ENCODE data around the gene SFMBT1.
"Not testable (repeated sequence)": the region's sequence is repeated elsewhere in the genome, so short reads cannot be mapped to it uniquely, and the experiment has no call there.

SFMBT1 gene

GRCh38 chr3:53038679-53039375 is 7.0 kb downstream of the SFMBT1 start:
- no peaks in the 10 kb centered on the region for H3K27me3 ChIP-seq (ENCODE audit: low read length)
- H3K9me2 ChIP-seq (replicated peaks; ENCODE audit: insufficient read depth, low read length) = no peaks in the 10 kb centered on the region
- no peak overlapping the region for H3K4me3 ChIP-seq (ENCODE audit: insufficient read depth, low read length, poor library complexity, severe bottlenecking)
- H3K36me3 ChIP-seq (ENCODE audit: low read length) = no peaks in the 10 kb centered on the region
- peaks cover 29% of the 10 kb centered on the region; the same call in 1 of the 2 replicates for H4K20me1 ChIP-seq (ENCODE audit: low read depth, low read length)
- TF ChIP-seq CTCF (IDR thresholded peaks at IDR 0.05; ENCODE audit: insufficient read depth, low read length, poor library complexity, severe bottlenecking) = no peak
- TF ChIP-seq EZH2phosphoT487 (conservative IDR thresholded peaks at IDR 0.05; ENCODE audit: low read length) = no peak
- peaks cover 86% of the 10 kb centered on the region for H3K79me2 ChIP-seq (ENCODE audit: insufficient read depth, low read length)
- H3F3A ChIP-seq (ENCODE audit: insufficient read depth) = peaks cover 9% of the 10 kb centered on the region; the same call in 1 of the 2 replicates
- no peak overlapping the region for H3K27ac ChIP-seq (ENCODE audit: low read depth, low read length)
- H3K4me2 ChIP-seq (ENCODE audit: low read depth, low read length, poor library complexity, severe bottlenecking) = no peak overlapping the region
- no peak overlapping the region for H3K9ac ChIP-seq (ENCODE audit: low read length)
- H3K9me3 ChIP-seq (ENCODE audit: insufficient read depth, low read length) = no peaks in the 10 kb centered on the region
- no peak overlapping the region for H2AFZ ChIP-seq (ENCODE audit: low read depth, low read length, severe bottlenecking)

GRCh38 chr3:53035825-53036619 is 9.9 kb downstream of the SFMBT1 start:
- H3K9me2 ChIP-seq (replicated peaks; ENCODE audit: insufficient read depth, low read length) = no peaks in the 10 kb centered on the region
- TF ChIP-seq CTCF (IDR thresholded peaks at IDR 0.05; ENCODE audit: insufficient read depth, low read length, poor library complexity, severe bottlenecking) (no peak), EZH2phosphoT487 (conservative IDR thresholded peaks at IDR 0.05; ENCODE audit: low read length) (no peak)
- no peaks in the 10 kb centered on the region for H3K36me3 ChIP-seq (ENCODE audit: low read length)
- no peak overlapping the region for H3K27ac ChIP-seq (ENCODE audit: low read depth, low read length)
- H3K27me3 ChIP-seq (ENCODE audit: low read length) = no peaks in the 10 kb centered on the region
- H3K4me3 ChIP-seq (ENCODE audit: insufficient read depth, low read length, poor library complexity, severe bottlenecking) = no peak overlapping the region
- H3K9me3 ChIP-seq (ENCODE audit: insufficient read depth, low read length) = no peaks in the 10 kb centered on the region
- no peak overlapping the region for H3K4me2 ChIP-seq (ENCODE audit: low read depth, low read length, poor library complexity, severe bottlenecking)
- no peaks in the 10 kb centered on the region for H3F3A ChIP-seq (ENCODE audit: insufficient read depth)
- H3K9ac ChIP-seq (ENCODE audit: low read length) = no peak overlapping the region
- H3K79me2 ChIP-seq (ENCODE audit: insufficient read depth, low read length) = peaks cover 74% of the 10 kb centered on the region
- H2AFZ ChIP-seq (ENCODE audit: low read depth, low read length, severe bottlenecking) = no peak overlapping the region
- peaks cover 13% of the 10 kb centered on the region; the same call in 1 of the 2 replicates for H4K20me1 ChIP-seq (ENCODE audit: low read depth, low read length)

- not testable (repeated sequence) for H3K9ac ChIP-seq (ENCODE audit: low read length); H3K4me2 ChIP-seq (ENCODE audit: low read depth, low read length, poor library complexity, severe bottlenecking); H3K27me3 ChIP-seq (ENCODE audit: low read length); H3K36me3 ChIP-seq (ENCODE audit: low read length); H3K9me2 ChIP-seq (replicated peaks; ENCODE audit: insufficient read depth, low read length); H3F3A ChIP-seq (ENCODE audit: insufficient read depth); H3K27ac ChIP-seq (ENCODE audit: low read depth, low read length); H3K4me3 ChIP-seq (ENCODE audit: insufficient read depth, low read length, poor library complexity, severe bottlenecking); H2AFZ ChIP-seq (ENCODE audit: low read depth, low read length, severe bottlenecking); H3K9me3 ChIP-seq (ENCODE audit: insufficient read depth, low read length)
- H3K79me2 ChIP-seq (ENCODE audit: insufficient read depth, low read length) = peaks cover 73% of the 10 kb centered on the region
- peaks cover 13% of the 10 kb centered on the region; the same call in 1 of the 2 replicates for H4K20me1 ChIP-seq (ENCODE audit: low read depth, low read length)
Observed at GRCh38 chr3:53035018-53035417, 10.9 kb downstream of the SFMBT1 start.

GRCh38 chr3:53034411-53034810 is 11.5 kb downstream of the SFMBT1 start:
- not testable (repeated sequence) for H3K4me2 ChIP-seq (ENCODE audit: low read depth, low read length, poor library complexity, severe bottlenecking); H3K27me3 ChIP-seq (ENCODE audit: low read length); H3K36me3 ChIP-seq (ENCODE audit: low read length); H2AFZ ChIP-seq (ENCODE audit: low read depth, low read length, severe bottlenecking); H3K9me2 ChIP-seq (replicated peaks; ENCODE audit: insufficient read depth, low read length); H3K9ac ChIP-seq (ENCODE audit: low read length); H3K27ac ChIP-seq (ENCODE audit: low read depth, low read length); H3K4me3 ChIP-seq (ENCODE audit: insufficient read depth, low read length, poor library complexity, severe bottlenecking); H3K9me3 ChIP-seq (ENCODE audit: insufficient read depth, low read length); H3F3A ChIP-seq (ENCODE audit: insufficient read depth)
- peaks cover 75% of the 10 kb centered on the region for H3K79me2 ChIP-seq (ENCODE audit: insufficient read depth, low read length)
- H4K20me1 ChIP-seq (ENCODE audit: low read depth, low read length) = peaks cover 17% of the 10 kb centered on the region; the same call in 1 of the 2 replicates

All from SU-DHL-6 (cell line).